Measurements from ENCODE around the gene PARP6. TPM values are rescaled to one million over a fixed set of nuclear protein-coding genes. Genes with fewer than 3 reads are reported as not detected.
A peak's percentile ranks its signal among the peaks of the same experiment; 100 is the strongest.

Gene PARP6
- total RNA-seq, 1 donor from 2014 or later, result 193 TPM

DNA sequence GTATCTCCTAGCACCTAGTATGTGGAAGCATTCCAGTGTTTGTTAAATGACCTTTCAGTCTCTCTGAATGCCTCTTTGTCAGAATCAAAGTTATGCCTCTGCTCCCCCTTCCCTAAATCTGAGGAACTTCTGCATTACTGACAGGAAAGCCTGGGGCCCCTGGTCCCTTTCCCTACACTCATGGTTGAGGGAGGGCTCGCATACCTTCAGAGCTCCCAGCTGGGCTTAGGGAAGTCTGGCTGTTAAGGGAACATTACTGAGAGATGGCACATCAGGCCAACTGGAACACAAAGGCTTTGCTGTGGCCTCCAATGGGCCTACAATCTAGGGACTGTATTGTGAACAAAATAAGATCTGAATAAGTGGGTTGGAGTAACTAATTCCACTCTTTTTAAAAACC, 51.7 kb downstream of the PARP6 start:
- no peaks in the 10 kb centered on the region for H3K36me3 Mint-ChIP-seq (ENCODE audit: unreplicated experiment)

GRCh38 chr15:72217216-72217615, 55.1 kb downstream of the PARP6 start:
- DNase-seq, result no peak
- H3K27me3 Mint-ChIP-seq (ENCODE audit: unreplicated experiment), result no peaks in the 10 kb centered on the region
- TF ChIP-seq CTCF (IDR thresholded peaks at IDR 0.05; ENCODE audit: partially characterized antibody, unreplicated experiment), result no peak
- H3K27ac Mint-ChIP-seq (ENCODE audit: unreplicated experiment), result no peak overlapping the region
- H3K4me1 Mint-ChIP-seq (ENCODE audit: low read depth, unreplicated experiment), result peaks cover 11% of the 10 kb centered on the region
- no peaks in the 10 kb centered on the region for H3K36me3 Mint-ChIP-seq (ENCODE audit: unreplicated experiment)
- H3K4me3 Mint-ChIP-seq (ENCODE audit: unreplicated experiment), result no peak overlapping the region
- H3K9me3 Mint-ChIP-seq (ENCODE audit: unreplicated experiment), result peaks cover 2% of the 10 kb centered on the region

More for the DNA sequence above, 51.7 kb downstream of the PARP6 start:
- no peak for DNase-seq
- no peak for TF ChIP-seq CTCF (IDR thresholded peaks at IDR 0.05; ENCODE audit: partially characterized antibody, unreplicated experiment)
- Mint-ChIP-seq H3K4me3 (ENCODE audit: unreplicated experiment) (no peak overlapping the region), H3K4me1 (ENCODE audit: low read depth, unreplicated experiment) (peaks cover 31% of the 10 kb centered on the region), H3K27ac (ENCODE audit: unreplicated experiment) (no peak overlapping the region), H3K9me3 (ENCODE audit: unreplicated experiment) (peaks cover 4% of the 10 kb centered on the region), H3K27me3 (ENCODE audit: unreplicated experiment) (no peaks in the 10 kb centered on the region)

DNA sequence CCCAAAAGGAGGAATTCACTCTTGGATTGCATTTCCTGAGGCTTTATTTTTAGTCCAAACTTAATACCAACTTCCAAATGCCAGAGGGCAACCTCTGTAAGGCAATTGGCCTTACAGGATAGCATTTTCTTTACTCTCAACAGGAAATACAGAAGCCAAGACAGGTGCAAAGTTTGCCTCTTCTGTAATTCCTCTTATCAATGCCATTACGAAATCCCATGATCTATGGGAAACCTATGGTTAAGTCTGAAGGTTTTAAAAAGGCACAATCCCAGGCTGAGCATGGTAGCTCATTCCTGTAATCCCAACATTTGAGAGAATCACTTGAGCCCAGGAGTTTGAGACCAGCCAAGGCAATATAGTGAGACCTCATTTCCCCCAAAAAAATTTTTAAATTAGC, 56.3 kb downstream of the PARP6 start:
- no peak for TF ChIP-seq CTCF (IDR thresholded peaks at IDR 0.05; ENCODE audit: partially characterized antibody, unreplicated experiment)
- Mint-ChIP-seq H3K4me1 (ENCODE audit: low read depth, unreplicated experiment) (peaks cover 7% of the 10 kb centered on the region), H3K36me3 (ENCODE audit: unreplicated experiment) (no peaks in the 10 kb centered on the region), H3K27me3 (ENCODE audit: unreplicated experiment) (no peaks in the 10 kb centered on the region), H3K27ac (ENCODE audit: unreplicated experiment) (no peak overlapping the region), H3K4me3 (ENCODE audit: unreplicated experiment) (no peak overlapping the region), H3K9me3 (ENCODE audit: unreplicated experiment) (no peaks in the 10 kb centered on the region)
- no peak for DNase-seq

- no peak for DNase-seq
- peaks cover 1% of the 10 kb centered on the region for H3K27me3 Mint-ChIP-seq (ENCODE audit: unreplicated experiment)
- no peak overlapping the region for H3K27ac Mint-ChIP-seq (ENCODE audit: unreplicated experiment)
- no peak for TF ChIP-seq CTCF (IDR thresholded peaks at IDR 0.05; ENCODE audit: partially characterized antibody, unreplicated experiment)
- peaks cover 5% of the 10 kb centered on the region for H3K36me3 Mint-ChIP-seq (ENCODE audit: unreplicated experiment)
- no peak overlapping the region for H3K4me3 Mint-ChIP-seq (ENCODE audit: unreplicated experiment)
- H3K4me1 Mint-ChIP-seq (ENCODE audit: low read depth, unreplicated experiment), result peaks cover 2% of the 10 kb centered on the region
- peaks cover 1% of the 10 kb centered on the region for H3K9me3 Mint-ChIP-seq (ENCODE audit: unreplicated experiment)
Observed at GRCh38 chr15:72207558-72208085, 64.7 kb downstream of the PARP6 start.

DNA sequence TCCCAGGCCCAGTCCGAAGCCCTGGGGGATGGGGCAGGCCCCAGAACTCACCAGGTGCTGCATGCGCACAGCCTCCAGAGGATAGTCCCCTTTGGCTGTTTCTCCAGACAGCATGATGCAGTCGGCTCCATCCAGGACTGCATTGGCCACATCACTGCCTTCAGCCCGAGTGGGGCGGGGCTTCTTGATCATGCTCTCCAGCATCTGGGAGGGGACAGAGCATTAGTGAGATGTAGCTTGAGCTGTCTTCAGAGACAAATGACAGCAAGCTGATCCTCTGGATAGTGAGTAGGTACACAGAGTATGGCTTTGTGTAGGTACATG, 65.7 kb downstream of the PARP6 start:
- Mint-ChIP-seq H3K27ac (ENCODE audit: unreplicated experiment) (peak overlapping the region; percentile 17), H3K27me3 (ENCODE audit: unreplicated experiment) (peaks cover 1% of the 10 kb centered on the region)
- no peak for DNase-seq

More for the DNA sequence above, 65.7 kb downstream of the PARP6 start:
- Mint-ChIP-seq H3K36me3 (ENCODE audit: unreplicated experiment) (peaks cover 5% of the 10 kb centered on the region), H3K4me1 (ENCODE audit: low read depth, unreplicated experiment) (peaks cover 2% of the 10 kb centered on the region), H3K4me3 (ENCODE audit: unreplicated experiment) (no peak overlapping the region), H3K9me3 (ENCODE audit: unreplicated experiment) (peaks cover 1% of the 10 kb centered on the region)
- TF ChIP-seq CTCF (IDR thresholded peaks at IDR 0.05; ENCODE audit: partially characterized antibody, unreplicated experiment), result no peak
